HG02678 (cell line): Measurements from ENCODE around the gene UGT1A6.

Source experiments
- ATAC-seq: cut with Tn5 transposase; IDR thresholded peaks from one replicate; pipeline ENCODE4 v1.9.1; 2021; ENCODE audit warnings: mild to moderate bottlenecking, moderate library complexity; ENCODE audit not compliant: unreplicated experiment

Gene UGT1A6

DNA sequence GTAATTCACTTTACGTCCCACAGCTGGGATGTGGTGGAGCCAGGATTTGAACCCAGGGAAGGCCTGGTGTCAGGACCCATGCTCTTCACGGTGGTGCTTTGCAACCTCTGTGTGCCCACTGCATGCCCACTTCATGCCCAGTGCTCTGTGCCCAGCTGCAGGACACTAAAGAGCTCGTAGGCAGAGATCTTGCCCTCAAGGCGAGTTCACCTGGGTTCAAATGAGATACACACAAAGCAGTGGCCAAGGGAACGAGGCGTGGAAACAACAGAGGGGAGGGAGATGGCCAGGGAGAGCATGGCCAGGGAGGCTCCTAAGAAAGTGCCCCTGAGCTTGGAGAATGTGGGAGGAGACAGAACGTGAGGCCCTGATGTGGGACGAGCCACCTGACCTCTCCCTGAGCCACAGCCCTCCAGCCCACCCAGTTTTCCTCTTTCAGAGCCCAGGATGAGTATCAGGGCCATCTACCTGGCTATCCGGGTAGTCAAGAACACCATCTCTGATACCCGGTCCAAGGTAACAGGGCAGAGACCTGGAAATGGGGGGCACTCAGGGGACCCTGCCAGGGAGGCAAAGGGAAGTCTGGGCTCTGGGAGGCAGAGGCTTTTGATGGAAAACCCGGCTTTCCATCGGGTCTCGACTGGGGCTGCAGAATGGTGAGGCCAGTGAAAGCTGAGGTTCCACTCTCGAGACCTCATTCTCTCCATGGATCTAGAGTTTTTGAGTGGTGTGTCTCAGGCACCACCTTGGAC, 105.8 kb downstream of the UGT1A6 start:
- ATAC-seq: no peak

DNA sequence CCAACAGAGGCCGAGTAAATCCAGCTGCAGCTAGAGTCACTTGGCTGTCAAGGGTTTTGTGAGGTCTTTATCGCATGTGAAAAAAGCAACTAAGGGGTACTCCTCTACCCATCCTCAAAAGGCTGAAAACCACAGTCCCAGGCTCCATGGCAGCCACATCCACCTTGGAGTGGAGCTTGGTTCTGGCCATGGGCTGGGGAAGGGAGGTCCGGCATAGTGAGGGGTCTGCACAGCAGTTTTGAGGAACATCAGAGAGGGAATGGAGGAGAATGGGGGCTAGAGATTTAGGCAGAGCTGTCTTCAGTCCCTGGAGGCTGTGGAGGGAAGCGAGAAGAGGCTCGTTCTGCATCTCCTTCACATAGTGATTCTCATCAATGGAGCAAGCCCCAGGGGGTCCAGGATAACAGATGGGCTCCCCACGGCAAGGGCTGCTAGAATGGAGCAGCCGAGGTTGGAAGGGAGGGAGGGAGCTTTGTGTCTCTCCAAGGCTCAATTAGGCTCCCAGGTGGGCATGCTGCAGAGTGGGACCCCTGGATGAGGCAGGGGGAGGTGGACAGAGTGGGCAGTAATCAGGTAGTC, 106.5 kb downstream of the UGT1A6 start:
- ATAC-seq: no peak

DNA sequence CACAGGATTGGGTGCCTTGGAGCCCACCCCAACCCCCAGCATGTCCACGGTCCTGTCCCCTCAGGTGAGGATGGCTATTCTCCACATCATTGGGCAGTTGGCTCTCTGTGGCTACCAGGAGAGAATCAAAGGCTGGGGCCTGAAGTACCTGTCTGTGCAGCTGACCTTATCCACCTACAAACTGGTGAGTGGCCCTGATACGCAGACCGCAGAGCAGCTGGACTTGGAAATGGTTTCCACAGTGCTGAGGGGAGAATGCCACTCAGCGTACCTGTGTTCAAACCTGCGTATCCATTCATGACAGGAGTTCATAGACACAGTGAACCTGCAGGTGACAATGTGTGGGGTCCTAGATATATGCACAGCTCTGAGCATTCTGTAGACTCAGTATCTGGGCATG, 107.0 kb downstream of the UGT1A6 start:
- no peak for ATAC-seq

DNA sequence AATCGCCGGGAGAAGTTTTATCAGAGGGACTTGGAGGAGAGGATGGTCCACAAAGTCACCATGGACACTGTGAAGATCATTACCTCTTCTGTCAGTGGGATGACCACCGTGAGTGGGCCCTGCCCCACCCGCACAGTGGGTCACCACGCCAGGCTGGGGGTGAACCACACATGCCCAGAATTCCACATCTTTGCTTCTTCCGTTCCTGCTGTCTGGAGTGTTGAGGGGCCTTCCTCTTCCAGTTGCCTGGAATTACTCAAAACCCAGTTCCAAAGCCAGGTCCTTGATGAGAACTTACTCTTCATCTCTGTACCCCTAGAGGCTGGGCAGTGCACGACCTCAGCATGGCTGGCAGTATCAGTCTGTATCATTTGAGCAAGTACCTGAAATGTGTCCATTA, 107.5 kb downstream of the UGT1A6 start:
- no peak for ATAC-seq

DNA sequence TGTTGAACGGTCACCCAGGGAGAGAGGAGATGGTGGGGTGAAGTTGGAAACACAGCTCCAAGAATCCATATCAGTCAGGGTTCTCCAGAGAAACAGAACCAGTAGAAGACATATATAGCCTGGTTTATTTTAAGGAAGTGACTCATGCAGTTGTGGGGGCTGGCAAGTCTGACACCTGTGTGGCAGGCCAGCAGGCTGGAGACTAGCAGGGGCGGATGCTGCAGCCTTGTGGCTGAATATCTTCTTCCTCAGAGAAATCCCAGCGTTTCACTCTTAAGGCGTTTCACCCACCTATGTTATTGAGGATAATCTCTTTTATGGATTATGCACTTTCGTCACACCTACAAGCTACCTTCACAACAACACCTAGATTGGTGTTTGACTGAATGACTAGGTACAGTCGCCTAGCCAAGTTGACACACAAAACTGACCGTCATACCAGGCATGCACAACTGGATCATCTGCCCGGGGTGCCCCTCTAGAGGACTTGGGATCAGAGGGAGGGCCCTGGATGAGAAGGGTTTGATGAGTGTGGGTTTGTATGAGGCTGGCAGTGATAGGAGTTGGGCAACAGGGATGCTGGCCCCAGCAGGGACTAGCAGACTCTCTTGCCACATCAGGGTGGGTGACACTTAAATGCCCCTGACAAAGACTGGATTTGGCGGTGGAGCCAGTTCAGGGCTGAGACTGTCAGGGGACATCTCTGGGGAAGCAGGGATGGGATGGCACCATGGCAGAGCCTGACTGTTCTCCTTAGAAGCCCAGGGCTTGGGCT, 108.9 kb downstream of the UGT1A6 start:
- ATAC-seq: no peak

DNA sequence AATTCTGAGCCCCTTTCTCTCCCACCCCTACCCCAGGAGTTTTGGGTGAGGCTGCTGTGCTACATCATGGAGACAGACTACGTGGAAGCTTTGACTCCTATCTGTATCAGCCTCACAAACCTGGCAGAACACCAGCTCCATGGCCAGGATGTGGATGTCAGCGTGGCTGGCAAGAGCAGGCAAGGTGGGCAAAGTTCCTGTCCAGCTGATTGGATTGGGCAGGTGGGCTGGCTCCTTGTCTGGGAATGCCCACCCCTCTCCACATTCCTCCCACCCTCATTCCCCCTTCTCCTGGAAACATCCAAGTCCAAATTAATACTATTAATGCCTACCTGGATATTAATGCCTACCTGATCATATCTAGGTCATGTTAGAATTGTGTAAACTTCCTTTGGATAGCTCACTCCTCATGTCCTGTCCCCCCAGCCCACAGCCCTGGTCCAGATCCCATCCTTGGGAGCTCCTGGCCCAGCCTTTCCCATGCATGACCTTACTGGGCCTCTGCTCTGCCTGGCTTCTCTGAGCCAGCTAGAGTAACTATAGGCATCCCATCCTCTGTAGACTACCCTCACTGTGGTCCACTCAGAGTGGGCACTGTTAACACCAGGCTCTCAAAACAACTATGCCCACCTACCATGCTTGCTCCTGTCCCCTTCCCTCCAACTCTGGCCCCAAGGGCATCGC, 109.6 kb downstream of the UGT1A6 start:
- no peak for ATAC-seq

DNA sequence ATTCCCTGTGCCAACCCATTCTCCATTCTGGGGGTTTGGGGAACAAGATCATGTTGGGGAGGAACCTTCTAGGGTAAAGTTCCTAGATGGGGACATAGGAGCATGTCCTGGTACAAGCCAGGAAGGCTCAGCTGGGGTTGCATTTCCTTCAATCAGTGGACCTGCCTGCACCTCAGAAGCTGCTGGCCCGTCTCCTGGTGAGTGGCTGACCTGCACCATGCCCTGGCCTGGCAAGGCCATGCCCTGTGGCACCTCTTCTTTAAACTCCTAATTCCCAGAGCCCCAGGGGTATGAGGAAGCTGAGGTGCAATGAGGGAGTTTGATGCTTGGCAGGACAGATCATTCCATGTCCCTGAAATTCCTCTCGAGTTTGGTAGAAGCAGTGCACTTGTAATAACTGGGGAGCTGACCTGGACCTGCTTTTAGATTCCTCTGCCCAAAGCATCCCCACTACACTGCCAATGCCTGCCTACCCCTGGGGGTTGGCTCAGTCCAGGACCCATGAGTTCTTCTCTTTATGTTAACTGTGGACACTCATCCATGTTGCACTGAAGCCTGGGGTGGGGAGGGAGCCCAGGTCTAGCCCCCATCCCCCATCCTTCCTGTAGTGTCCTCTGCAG, 110.7 kb downstream of the UGT1A6 start:
- ATAC-seq: no peak

DNA sequence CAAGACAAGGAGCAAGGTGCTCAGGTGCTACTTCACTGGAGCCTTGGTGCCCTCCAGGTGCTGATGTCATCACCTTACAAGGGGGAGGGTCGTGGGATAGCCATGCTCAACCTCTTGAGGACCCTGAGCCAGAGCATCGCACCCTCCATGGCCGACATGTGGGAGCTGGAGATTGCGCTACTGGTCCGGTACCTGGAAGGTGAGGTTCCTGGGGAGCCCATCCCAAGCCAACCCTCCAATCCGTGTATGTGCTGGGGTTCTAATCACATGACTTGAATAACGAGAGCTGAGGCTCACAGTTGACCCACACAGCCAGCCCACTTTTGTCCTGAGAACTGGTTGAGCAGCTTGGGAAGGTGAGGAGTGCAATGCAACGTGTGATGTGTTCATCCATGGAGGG, 111.3 kb downstream of the UGT1A6 start:
- ATAC-seq: no peak

DNA sequence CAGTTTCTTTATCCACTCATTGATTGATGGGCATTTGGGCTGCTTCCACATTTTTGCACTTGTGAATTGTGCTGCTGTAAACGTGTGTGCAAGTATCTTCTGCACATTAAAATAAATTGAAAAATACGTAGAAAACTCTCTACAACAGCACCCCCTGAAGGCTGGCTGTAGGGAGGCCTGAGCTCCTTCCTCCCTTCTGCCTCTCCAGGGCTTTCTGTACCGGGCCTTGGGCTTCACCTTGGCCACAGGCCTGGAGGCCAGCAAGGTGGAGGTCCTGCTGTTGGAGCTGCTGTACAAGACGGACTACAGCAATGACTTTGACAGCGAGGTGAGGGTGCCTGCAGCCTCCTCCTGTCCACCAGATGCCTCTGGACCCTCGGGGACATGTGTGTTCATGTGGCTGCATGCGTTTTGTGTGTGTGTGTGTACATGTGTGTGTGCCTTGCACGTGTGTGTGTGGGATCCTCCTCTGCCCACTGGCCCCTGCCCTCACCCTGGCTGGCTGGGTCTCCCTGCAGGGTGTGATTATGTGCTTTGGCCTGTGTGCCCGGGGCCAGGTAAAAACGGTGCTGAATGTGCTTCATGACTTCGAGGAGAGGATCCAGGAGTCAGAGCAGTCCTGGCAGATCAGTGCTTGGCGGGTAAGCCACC, 114.7 kb downstream of the UGT1A6 start:
- no peak for ATAC-seq

DNA sequence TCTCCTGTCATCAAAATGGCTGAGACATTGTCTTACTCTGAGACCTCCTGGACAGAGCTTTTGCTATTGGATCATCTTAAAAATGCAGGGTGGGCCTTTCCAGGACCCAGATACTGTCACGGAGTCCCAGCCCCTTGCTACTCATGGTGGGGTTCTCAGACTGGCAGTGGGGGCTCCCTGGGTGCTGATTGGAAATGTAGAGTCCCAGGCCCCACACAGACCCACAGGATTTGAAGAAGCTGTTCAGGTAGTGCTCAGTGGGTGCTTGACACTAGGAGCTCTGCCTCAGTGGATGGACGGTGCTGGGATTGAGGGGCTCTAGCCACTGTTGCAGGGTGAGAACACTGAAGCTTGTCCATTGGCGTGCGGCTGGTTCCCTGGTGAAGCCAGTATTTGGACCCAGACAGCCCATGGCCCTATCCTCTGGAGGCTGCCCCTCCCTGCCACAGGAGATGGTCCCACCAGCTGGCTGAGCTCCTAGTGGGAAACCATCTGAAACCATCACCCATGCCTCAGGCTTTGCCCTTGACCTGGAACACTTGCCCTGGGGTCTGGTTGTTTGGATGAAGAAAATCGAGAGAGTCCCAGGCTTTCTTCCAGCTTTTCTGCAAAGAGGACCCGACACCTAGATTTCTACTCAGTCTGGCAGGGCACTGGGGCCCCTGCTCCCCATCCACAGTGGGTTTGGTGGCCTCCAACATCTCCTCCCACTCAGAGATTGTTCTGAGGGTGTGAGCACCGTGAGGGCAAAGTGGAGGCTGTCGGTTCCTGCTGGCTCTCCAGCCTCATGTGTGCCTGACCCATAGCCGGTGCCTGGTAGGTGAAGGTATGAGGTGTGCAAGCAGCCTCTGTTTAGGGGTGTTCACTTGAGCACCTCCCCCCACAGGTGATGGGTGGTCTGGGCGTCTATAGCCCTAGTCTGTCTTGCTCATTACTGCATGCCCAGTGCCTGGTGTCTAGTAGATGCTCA, 115.6 kb downstream of the UGT1A6 start:
- no peak for ATAC-seq

DNA sequence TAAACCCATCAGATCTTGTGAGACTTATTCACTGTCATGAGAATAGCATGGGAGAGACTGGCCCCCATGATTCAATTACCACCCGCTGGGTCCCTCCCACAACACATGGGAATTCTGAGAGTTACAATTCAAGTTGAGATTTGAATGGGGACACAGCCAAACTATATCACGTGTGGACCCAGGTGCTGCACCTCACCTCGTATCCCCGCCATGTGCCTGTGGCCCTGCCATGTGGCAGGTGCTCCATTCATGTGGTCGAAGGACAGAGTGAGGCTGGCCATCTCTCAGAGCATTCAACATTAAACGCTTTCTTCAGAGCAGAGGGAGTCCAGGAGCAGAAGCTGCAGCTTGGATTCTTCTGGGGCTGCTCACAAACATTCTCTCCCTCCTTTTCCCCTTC, 117.7 kb downstream of the UGT1A6 start:
- ATAC-seq: no peak

DNA sequence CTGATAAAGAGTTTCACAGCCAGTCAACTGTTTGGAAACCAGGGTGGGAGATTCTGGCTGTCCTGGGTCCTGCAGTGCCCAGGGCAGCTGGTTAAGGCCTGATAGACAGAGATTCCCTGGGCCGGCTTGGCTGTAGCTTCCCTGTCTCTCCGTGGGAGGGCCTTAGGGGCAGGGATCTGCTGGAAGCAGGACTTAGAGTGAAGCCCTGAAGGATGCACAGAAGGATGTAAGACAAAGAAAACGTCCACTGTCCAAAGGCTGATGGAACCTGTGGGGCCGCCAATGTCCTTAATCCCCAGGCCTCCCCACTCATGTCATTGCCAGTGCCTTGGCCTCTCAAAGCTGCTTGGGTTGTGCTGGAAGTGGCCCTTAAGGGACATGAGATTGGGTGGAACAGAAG, 118.4 kb downstream of the UGT1A6 start:
- no peak for ATAC-seq

DNA sequence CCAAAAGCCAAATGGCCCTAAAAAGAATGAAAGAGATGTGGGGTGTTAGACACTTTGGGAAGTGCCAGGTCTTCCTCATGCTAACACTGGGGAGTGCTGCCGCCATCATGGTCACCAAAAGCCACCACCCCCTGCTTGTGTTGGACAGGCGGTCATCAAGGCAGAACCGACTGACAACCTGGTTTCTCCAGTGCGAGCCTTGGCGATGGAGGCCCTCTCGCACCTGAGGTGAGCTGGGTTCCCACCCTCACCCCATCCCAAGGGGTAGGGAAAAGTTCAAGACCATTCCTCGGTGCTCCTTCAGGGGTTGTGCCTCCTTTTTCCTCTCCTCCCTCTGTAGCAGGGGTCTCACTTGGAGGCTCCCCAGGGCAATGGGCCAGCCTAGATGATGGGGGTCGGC, 119.0 kb downstream of the UGT1A6 start:
- ATAC-seq: no peak

DNA sequence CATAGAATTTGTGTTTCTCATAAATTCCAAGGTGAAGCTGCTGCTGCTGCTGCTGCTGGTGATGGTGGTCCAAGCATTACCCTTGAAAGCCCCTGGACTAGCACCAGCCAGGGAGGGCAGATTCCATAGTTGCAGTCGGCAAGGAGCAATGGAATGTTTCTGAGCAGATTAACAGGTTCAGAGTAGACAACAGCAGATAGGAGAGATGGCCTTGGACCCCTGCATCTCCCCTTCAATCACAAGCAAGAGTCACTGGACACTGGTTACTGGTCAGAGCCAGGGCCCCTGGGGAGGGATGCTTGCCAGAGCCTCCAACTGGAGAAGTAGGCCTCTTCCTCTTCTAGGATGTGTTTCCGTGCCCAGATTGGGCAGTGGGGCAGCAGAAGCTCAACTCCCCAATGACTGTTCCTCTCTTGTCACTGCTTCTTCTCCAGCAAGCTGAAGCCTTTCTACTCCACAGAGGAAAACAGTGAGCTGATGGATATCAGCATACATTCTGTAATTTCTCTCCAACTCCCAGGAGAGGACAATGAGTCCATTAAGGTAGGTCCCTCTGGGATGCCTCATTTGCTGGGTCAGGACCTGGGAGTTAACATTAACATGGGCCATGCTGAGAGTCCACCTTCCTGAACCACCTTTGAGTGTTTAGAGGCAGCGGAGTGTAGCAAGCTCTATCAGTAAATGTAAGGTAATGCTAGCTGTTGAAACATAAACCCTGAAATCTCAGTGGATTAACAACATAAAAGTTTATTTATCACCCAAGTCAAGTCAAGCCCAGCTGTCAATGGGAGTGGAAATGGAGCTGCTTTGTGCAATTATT, 120.8 kb downstream of the UGT1A6 start:
- no peak for ATAC-seq

DNA sequence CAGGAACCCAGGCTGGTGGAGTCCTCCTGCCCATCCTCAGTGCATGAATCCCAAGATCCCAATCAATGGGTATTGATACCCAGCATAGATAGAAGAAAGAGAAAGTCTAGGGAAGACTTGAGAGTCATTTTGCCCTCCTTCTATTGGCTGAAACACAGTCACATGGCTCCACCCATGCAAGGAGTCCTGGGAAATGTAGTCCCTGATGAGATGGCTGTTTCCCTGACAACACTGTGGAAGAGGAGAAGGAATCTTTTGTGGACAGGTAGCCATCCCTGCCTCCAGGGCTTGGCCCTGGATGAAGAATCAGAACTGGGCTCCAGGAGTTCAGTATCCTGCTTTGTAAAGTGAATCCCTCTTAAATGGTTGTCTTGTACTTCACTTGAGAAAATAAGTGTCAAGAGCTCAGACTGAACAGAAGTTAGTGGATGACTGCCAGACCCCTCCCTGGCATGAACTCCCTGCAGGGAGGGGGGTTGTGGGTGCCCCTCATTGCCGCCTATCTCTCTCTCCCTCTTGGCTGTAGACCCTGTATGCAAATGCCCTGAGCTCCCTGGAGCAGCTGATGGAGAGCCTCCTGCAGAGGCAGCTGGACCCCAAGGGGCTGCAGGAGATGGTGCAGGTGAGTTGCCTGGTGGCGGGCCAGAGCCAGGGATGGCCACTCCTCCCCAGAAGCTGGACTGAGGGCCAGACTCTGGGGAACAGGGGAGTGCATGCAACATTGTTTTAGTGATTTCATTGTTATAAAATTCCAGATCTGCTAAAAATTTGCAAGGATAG, 121.6 kb downstream of the UGT1A6 start:
- ATAC-seq: no peak

DNA sequence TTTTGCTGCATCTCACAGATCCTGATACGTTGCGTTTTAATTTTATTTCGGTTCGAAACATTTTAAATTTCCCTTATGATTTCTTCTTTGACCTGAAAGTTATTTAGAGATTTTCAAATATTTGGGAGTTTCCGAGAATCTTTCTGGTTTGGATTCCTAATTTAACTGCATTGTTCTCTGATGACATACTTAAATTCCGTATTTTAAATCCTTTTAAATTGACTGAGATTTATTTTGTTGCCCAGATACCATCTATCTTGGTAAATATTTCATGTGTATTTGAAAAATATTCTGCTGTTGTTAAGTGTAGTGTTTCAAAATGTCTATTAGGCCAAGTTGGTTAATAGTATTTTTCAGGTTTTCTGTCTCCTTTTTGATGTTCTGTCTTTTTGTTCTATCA, 123.2 kb downstream of the UGT1A6 start:
- no peak for ATAC-seq

DNA sequence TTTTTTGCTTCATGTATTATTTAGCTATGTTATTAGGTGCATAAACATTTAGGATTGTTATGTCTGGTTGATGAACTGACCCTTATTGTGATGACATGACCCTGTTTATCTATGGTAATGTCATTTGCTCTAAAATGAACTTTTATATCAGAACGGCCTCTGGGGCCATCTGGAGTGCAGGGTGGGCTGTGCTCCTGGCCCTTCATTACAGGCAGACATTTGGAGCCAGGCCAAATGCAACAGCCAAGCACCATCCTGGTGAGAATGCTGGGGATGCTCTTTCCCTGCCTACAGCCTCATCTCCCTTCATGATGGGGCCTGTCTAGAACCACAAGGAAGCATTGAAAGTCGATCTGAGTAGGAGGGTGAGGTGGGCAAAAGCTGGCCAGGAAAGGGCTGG, 123.6 kb downstream of the UGT1A6 start:
- no peak for ATAC-seq

DNA sequence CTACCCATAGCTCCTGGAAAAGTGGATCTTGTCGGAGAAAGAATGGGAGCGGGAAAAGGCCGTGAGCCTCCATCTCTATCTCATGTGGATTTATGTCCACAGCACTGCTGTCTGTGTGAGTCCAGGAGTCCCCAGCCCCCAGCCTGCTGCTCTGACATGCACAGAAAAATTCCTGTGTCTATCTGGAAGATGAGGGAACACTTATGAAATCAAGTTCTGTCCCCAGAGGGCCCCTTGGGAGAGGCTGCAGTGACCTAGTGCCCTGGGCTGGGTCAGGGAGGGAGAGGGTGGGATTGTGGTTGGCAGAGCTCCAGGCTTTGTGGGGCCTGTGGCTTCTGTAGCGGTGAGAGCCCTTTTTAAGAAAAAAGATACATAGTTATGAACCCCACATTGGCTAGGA, 124.1 kb downstream of the UGT1A6 start:
- ATAC-seq: no peak
